GM20431 (cell line): ENCODE results near the gene FHIT.

Experiments used
- in situ Hi-C: fragments of 300-500 bp; cut with MseI, MboI; formaldehyde crosslinking; loops from one replicate; pipeline ENCODE4 v1.15.0; 2020; ENCODE audit warnings: low sequenced_read_pairs; ENCODE audit not compliant: unreplicated experiment

The FHIT gene

GRCh38 chr3:60186359-60186758 is 1064.9 kb downstream of the FHIT start:
- in situ Hi-C loops, result no loop called here

- in situ Hi-C loops, result no loop called here
These were observed 1066.1 kb downstream of the FHIT start for GRCh38 chr3:60185161-60185560.

DNA sequence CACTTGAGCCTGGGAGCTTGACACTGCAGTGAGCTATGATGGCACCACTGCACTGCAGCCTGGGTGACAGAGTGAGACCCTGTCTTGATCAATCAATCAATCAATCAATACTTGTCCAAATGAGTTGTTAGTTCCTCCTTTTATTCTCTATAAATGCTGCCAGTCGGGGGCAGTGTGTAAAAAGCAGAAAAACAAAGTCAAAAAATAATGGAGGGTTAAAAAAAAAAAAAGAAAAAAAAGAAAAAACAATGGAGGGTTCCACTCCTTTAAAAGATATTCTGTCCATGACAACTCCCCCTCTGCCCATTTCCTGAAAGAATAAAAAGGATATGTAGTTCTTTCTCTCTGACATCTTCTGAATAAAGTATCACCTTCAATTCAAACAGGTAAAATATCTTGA is 1068.6 kb downstream of the FHIT start:
- in situ Hi-C loops, result no loop called here

- in situ Hi-C loops, result no loop called here
These were observed 1072.2 kb downstream of the FHIT start for GRCh38 chr3:60178931-60179653.

DNA sequence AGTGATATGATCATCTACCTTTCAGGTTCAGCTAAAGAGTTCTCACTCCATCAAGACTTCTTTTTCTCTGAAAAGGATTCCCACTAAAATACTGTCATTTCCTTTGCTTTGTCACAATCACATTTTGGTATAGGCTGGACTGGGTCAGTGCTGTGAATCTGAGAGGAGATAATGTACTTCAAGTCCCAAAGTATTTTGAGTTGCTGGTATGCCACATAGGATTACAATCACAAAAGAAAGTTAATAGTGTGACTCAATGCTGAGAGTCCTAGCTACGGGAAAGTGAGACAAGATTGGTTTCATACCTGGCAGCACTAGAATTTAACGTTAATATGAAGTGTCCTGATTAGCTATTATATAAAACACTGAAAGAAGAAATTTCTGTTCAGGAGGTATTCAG is 1073.5 kb downstream of the FHIT start:
- in situ Hi-C loops, result no loop called here

DNA sequence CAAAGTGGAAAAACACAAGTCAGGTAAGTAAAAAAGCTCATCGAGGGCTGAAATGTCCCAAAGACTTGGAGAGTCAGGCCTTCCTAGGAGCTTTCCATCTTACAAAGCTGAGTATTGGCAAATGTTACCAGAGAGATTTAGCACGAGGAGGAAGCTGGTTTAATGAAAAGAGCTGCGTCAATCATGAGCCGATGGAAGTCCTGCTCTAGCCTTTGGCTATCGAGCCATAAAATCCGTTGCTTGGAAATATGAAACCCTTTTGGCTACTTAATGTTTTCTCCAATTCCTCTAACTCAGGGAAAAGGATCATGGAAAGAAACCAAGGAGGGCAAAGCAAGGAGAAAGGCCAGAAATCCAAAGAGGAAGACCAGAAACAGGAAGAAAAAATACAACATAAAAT is 1074.6 kb downstream of the FHIT start:
- in situ Hi-C loops, result no loop called here

GRCh38 chr3:60175680-60176079 is 1075.6 kb downstream of the FHIT start:
- in situ Hi-C loops, result no loop called here

GRCh38 chr3:60169755-60170154 is 1081.5 kb downstream of the FHIT start:
- in situ Hi-C loops, result no loop called here

- in situ Hi-C loops, result no loop called here
These were observed 1084.1 kb downstream of the FHIT start for GRCh38 chr3:60167186-60167585.

- in situ Hi-C loops, result no loop called here
These were observed 1090.2 kb downstream of the FHIT start for GRCh38 chr3:60160822-60161748.

GRCh38 chr3:60160111-60160821 is 1091.0 kb downstream of the FHIT start:
- in situ Hi-C loops, result no loop called here

DNA sequence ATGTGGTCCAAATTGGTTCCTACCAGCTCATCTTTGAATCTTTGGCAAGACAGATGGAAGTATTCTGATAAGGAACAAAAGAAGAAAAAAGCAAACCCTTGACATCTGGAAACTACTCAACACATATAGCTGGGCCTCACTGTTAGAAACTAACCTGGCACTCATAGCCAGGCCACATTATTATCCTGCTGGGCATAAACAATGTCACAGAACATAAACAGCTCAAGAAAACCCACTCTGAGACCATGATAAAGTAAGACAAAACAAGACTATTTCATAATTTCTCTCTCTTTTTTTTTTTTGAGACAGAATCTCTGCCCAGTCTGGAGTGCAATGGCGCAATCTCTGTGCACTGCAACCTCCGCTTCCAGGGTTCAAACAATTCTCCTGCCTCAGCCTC is 1093.2 kb downstream of the FHIT start:
- in situ Hi-C loops, result no loop called here

- in situ Hi-C loops, result no loop called here
These were observed 1097.2 kb downstream of the FHIT start for GRCh38 chr3:60154011-60154410.

DNA sequence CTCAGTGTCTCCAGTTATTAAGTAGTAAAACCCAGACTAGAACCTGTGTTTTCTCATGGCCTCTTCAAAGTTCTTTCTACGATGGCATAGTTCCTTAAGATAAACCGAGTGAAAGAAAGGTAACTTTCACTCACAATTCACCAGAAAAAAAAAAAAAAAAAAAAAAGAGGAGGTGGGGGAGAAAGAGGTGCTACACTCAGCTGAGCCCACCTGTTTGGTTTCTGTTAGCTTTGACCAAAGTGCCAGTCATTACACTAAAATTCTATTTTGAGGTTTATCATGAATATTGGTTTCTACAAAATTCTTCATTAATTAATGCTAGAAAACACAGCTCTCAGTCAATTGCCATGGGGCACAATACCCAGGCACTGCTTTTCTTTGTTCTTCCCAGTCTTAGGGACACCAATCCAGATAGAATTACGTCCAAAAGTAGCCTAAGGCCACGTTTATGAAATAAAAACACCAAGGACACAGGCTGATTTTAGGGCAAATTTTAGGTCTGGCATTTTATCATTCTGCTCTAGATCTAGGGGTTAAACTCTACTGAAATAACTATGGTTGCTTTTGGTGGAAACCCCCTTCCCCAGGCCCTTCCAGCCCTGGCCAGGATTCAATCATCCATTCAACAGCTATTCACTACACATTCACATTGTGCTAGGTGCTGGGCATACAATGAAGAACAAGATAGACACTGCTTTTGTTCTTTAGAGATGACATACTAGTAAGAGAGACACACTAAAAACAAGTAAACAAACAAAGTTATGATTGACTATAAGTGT is 1097.8 kb downstream of the FHIT start:
- in situ Hi-C loops, result no loop called here

DNA sequence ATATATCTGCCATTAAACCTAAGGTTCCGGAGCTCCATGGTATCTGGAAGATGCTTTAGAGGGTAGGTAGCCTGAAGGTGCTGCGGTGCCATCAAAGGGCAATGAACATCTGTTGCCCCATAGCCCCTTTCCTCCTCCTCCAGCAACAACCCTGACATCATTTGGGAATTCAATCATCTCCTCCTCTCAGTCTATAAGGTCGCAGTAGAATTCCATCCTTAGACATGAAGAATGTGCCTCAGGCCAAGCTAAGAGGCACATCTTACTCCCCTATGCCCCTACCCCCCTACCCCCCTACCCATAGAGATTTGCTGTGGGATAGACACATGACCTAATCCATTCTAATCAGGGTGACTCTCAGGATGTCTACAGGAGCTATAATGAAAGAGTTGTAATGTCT is 1101.8 kb downstream of the FHIT start:
- in situ Hi-C loops, result no loop called here

DNA sequence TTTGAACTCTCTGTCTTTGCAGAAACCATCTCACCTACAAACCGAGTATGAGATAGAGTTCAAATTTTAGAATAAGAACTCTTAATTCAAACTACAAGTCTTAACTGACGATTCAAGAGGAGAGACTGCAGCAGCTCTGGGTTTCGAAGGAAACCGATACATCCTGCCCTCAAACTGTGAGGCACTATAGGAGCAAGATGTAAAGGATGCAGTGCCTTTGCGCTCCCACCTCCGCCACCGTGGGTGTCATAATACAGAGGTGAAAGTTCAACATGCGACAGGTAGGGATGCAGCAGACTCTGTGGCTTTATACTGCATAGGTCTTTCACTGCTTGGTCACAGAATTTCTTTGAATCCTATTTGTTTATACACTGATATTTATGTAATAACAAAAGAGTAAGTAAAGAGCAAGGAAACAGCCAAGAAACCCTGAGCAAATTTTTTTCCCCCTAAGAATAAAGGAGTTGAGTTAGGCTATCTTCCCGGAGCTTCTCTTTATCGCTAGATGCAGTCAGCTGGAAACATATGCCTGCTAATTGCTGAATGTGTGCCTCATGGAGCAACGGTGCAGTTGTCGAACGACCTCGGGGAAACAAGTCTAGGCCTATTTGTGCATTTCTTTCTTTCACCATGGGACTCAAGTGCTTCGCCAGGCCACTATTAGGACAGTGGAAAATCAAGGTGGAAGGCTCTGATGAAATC is 1103.9 kb downstream of the FHIT start:
- in situ Hi-C loops, result no loop called here

- in situ Hi-C loops, result no loop called here
These were observed 1105.1 kb downstream of the FHIT start for GRCh38 chr3:60146121-60146520.

DNA sequence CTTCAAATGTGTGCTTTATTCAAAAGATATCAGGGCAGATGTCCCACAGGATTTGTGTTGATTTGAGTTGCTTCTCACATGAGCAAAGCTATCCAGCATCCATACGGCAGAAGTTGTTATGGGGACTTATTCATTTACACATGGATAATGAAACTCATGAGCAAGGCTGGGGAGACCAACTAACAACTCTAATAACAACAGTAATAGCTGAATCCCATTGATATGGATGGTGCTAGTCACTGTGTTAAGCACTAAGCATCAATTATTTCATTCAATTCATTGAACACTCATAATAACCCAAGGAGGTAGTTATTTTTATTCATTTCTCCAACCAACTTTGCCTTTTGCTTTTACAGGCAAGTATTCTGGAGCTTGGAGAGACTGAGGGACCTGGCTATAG is 1107.2 kb downstream of the FHIT start:
- in situ Hi-C loops, result no loop called here

DNA sequence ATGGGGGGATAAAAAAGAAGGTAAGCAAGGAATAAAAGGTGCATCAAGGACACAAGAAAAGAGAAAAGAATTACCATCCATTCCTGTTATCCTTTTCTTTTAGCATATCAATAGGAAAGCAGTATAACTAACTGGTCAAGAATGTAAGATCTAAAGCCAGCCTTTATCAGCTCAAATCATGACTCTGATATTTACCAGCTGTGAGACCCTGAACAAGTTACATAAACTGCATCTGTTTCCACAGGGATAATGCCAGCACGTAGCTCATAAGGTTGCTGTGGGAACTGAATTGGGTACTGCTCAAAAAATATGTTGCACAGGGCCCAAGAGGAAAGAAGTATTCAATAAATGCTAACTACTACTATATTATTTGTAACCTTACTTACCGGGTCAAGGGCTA is 1109.2 kb downstream of the FHIT start:
- in situ Hi-C loops, result no loop called here
